Activated T-helper 17 cell treated with anti-CD3 and anti-CD28 coated beads, Interleukin-2, amount 50 U/mL, for 72 hours (primary cell): ENCODE results near the gene MDM4. TPM values are rescaled to one million over a fixed set of nuclear protein-coding genes. Genes with fewer than 3 reads are reported as not detected.
A peak's percentile ranks its signal among the peaks of the same experiment; 100 is the strongest.
"Not testable (repeated sequence)": the region's sequence is repeated elsewhere in the genome, so short reads cannot be mapped to it uniquely, and the experiment has no call there.

Experiments
- ATAC-seq: fragments of 150-1000 bp; cut with Tn5 transposase; replicated peaks from 2 replicates; pipeline ENCODE4 v1.10.0; 2021; ENCODE audit warnings: mild to moderate bottlenecking, moderate library complexity
- H3K27ac Mint-ChIP-seq: one replicate; pipeline ENCODE4 v1.8.0; 2022; ENCODE audit warnings: mixed read lengths
- H3K27me3 Mint-ChIP-seq: one replicate; pipeline ENCODE4 v1.8.0; 2022; ENCODE audit warnings: mixed read lengths
- H3K36me3 Mint-ChIP-seq: one replicate; pipeline ENCODE4 v1.8.0; 2022; ENCODE audit warnings: low read depth, mild to moderate bottlenecking, mixed read lengths
- H3K4me1 Mint-ChIP-seq: one replicate; pipeline ENCODE4 v1.8.0; 2022; ENCODE audit warnings: mixed read lengths
- H3K4me3 Mint-ChIP-seq: one replicate; pipeline ENCODE4 v1.8.0; 2022; ENCODE audit warnings: mild to moderate bottlenecking, mixed read lengths
- H3K9me3 Mint-ChIP-seq: one replicate; pipeline ENCODE4 v1.8.0; 2022; ENCODE audit warnings: mixed read lengths
- total RNA-seq, 2 donors: library from RNA; stranded (reverse); gene quantifications; one replicate each; pipeline ENCODE4 v1.2.3, GENCODE V29; 2022

MDM4 gene
- total RNA-seq, 2 donors from 2014 or later: 71.3 to 130 TPM

DNA sequence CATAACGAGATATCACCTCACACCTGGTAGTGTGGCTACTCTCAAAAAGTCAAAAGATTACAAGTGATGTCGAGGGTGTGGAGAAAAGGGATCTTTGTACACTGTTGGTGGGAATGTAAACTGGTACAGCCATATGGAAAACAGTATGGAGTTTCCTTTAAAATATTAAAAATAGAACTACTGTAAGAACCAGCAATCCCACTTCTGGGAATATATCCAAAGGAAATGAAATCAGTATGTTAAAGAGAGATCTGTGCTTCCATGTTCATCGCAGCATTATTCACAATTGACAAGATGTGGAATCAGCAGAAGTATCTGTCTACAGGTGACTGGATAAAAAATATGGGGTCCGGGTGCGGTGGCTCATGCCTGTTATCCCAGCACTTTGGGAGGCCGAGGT, 14.0 kb upstream of the MDM4 start:
- ATAC-seq: no peak
- no peaks in the 10 kb centered on the region for H3K27me3 Mint-ChIP-seq
- no peak overlapping the region for H3K4me3 Mint-ChIP-seq
- H3K4me1 Mint-ChIP-seq: peaks cover 21% of the 10 kb centered on the region
- H3K9me3 Mint-ChIP-seq: no peaks in the 10 kb centered on the region
- peaks cover 15% of the 10 kb centered on the region for H3K36me3 Mint-ChIP-seq
- no peak overlapping the region for H3K27ac Mint-ChIP-seq

DNA sequence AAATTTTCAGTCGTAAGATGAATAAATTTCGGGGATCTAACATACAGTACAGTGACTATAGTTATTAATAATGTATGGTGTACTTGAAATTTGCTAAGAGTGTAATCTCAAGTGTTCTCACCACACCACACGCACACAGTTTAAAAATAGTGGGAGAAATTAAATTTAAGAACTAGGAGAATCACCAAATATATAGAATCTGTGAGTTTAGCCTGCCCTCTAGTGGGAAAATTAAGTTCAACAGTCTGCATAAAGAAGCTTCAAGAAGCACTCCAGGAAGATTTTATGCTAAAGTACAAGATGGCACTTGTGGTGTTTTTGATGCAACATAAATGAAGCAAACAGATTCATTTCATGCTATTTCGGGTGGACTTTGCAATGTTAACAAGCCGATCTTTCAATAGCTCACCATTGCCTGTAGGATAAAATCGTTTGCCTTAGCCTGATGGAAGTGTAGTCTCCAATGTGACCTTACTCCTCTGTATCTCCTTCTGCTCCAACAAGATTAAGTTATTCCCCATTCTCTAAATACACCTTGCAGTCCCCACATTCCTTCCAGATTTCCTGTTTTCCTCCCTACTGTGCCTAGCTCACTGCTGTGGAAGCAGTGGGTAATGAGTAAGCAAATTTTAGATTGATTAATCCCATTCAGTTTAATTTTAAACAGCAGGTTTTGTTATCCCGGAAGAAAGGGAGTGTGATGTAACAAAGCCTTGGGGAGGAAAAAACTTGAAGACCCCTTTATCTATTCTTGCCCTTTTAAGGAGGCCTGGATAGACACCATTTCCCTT, 12.9 kb upstream of the MDM4 start:
- Mint-ChIP-seq H3K36me3 (peaks cover 20% of the 10 kb centered on the region), H3K27me3 (no peaks in the 10 kb centered on the region), H3K9me3 (no peaks in the 10 kb centered on the region), H3K4me1 (peaks cover 21% of the 10 kb centered on the region), H3K4me3 (peak overlapping the region; percentile 31), H3K27ac (no peak overlapping the region)
- ATAC-seq: no peak

DNA sequence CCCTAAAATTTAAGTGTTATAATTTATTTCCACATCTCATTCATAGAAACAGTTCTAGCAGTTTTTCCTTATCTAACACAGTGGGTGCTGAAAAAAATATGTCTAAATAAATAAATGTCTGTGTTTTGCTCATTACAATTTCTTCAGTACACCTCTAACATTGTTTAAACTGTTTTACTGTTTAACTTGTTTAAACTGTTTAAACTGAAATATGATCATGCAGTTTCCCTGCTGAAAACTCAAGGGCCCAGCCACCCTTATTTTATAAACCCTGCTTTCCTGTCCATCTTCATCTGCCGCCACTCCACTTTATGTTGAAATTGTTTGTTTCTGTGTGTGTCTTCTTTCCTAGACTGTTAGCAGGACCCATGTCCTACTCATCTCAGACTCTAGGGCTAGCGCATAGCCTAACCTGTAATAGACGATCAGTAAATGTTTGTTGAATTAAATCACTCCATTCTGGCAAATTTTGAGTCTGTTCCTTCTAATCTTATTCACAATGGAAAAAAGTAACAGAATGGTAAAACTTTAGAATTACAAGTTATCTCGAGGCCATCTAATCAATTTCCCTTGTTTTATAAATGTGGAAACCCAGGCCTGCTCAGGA, 12.2 kb upstream of the MDM4 start:
- Mint-ChIP-seq H3K27me3 (no peaks in the 10 kb centered on the region), H3K9me3 (no peaks in the 10 kb centered on the region), H3K36me3 (peaks cover 20% of the 10 kb centered on the region), H3K27ac (no peak overlapping the region), H3K4me1 (peaks cover 21% of the 10 kb centered on the region), H3K4me3 (peak overlapping the region; percentile 31)
- no peak for ATAC-seq

DNA sequence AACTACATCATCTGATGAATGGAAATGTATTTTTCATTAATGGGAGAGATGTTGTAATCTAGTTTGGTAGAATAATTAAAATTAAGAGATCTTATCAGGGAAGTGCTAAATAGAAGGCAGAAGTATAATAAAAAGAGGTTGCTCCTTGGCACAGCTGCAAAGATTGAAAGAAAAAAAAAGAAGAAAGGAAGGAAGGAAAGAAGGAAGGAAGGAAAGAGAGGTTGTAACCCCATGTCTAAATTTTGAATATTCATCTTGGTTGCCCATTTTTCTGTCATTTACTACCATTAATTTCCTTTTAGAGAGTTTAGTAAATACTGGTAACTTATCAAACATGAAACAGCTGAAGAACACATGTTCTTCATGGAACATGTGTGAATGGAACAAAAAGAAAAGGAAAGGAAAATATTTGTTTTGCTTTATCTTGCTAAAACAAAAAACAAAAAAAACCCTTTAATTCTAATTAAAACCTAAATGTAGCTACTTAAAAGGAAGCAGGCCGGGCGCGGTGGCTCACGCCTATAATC, 10.5 kb upstream of the MDM4 start:
- no peak for ATAC-seq
- H3K27me3 Mint-ChIP-seq: no peaks in the 10 kb centered on the region
- peaks cover 21% of the 10 kb centered on the region for H3K4me1 Mint-ChIP-seq
- H3K9me3 Mint-ChIP-seq: no peaks in the 10 kb centered on the region
- peaks cover 20% of the 10 kb centered on the region for H3K36me3 Mint-ChIP-seq
- peak overlapping the region; percentile 96 for H3K4me3 Mint-ChIP-seq
- peak overlapping the region; percentile 100 for H3K27ac Mint-ChIP-seq

DNA sequence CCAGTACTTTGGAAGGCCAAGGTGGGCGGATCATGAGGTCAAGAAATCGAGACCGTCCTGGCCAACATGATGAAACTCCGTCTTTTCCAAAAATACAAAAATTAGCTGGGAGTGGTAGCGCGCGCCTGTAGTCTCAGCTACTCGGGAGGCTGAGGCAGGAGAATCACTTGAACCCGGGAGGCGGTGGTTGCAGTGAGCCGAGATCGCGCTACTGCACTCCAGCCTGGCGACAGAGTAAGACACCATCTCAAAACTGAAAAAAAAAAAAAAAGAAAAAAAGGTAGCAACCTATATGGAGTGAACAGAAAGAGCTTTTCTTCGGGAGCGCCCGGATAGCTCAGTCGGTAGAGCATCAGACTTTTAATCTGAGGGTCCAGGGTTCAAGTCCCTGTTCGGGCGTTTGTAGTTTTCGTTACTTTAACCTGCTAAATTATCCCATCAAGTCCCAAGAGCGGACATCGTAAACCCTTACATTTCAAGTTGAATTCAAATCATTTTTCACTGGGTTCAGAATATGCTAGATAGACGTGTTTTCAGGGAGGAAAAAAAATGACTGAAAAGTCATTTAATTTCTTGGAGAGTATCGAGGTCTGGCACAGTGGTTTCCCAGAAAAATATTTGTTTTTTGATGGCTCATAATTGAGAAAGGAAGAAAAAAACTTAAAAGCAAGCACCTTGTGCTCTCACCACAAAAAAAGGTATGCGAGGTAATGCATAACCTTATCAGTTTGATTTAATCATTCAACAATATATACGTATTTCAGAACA, 9.8 kb upstream of the MDM4 start:
- Mint-ChIP-seq H3K36me3 (peaks cover 20% of the 10 kb centered on the region), H3K9me3 (no peaks in the 10 kb centered on the region), H3K27ac (peak overlapping the region; percentile 100), H3K4me3 (peak overlapping the region; percentile 96), H3K4me1 (peaks cover 25% of the 10 kb centered on the region), H3K27me3 (no peaks in the 10 kb centered on the region)
- ATAC-seq: peak; percentile 87

DNA sequence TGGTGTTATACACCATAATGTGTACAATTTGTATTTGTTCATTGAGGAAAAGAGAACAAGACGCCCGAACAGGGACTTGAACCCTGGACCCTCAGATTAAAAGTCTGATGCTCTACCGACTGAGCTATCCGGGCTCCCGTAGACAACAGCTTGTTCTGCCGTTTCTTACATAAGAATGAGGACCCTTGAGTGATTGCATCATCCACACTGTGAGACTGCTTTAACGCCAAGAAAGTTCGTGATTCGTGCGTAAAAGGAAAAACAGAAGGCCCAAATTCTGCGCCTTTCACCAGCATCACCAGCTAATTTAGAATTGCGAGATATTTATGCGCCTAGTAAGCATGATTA, 9.3 kb upstream of the MDM4 start:
- Mint-ChIP-seq H3K27ac (peak overlapping the region; percentile 100), H3K36me3 (peaks cover 20% of the 10 kb centered on the region), H3K4me1 (peaks cover 26% of the 10 kb centered on the region), H3K9me3 (no peaks in the 10 kb centered on the region), H3K4me3 (peak overlapping the region; percentile 96), H3K27me3 (no peaks in the 10 kb centered on the region)
- peak; percentile 68 for ATAC-seq

DNA sequence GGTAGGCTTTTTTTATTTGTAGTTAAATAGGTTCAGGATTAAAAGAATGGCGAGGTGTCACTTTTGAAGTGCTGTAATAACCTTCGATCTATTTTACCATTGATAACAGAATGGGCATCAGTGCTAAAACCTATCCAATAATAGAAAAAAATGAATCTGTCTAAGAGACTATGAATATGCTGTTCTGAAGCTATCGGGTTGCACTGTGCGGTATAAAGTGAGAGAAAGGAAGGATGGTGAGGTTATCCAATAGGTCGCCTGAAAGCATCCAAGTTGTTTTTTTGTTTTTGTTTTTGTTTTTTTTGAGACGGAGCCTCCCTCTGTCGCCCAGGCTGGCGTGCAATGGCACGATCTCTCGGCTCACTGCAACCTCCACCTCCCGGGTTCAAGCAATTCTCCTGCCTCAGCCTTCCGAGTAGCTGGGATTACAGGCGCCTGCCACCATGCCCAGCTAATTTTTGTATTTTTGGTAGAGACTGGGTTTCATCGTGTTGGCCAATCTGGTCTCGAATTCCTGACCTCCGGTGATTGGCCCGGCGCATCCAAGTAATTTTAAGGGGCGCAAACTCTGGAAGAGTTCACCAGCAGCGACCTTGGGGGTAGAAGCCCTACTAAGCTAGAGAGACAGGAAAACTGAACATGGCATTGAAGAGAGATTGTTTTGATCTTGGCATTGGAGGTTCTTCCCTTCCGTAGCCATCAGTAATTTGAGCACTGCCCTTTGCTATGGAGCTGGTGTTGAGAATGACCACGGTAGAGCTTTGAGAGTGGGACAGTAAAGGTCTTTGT, 8.7 kb upstream of the MDM4 start:
- H3K27me3 Mint-ChIP-seq: no peaks in the 10 kb centered on the region
- H3K36me3 Mint-ChIP-seq: peaks cover 20% of the 10 kb centered on the region
- H3K9me3 Mint-ChIP-seq: no peaks in the 10 kb centered on the region
- peak; percentile 20 for ATAC-seq
- H3K4me3 Mint-ChIP-seq: peak overlapping the region; percentile 96
- H3K4me1 Mint-ChIP-seq: peaks cover 26% of the 10 kb centered on the region
- H3K27ac Mint-ChIP-seq: peak overlapping the region; percentile 100

DNA sequence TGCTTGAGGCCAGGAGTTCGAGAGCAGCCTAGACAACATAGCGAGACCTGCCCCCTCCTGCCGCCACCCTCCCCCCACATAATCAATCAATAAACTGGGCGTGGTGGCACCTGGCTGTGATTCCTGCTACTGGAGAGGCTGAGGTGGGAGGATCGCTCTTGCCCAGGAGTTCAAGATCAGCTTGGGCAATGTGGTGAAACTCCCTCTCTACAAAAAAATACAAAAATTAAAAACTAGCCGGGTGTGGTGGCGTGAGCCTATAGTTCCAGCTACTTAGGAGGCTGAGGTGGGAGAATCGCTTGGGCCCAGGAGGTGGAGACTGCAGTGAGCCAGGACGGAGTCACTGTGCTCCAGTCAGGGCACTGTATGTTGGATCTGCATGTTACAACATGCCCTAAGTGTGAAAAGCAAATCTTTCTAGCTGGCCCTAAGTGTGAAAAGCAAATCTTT, 7.0 kb upstream of the MDM4 start:
- no peak for ATAC-seq
- peaks cover 23% of the 10 kb centered on the region for H3K4me1 Mint-ChIP-seq
- no peaks in the 10 kb centered on the region for H3K9me3 Mint-ChIP-seq
- no peak overlapping the region for H3K27ac Mint-ChIP-seq
- no peak overlapping the region for H3K4me3 Mint-ChIP-seq
- H3K36me3 Mint-ChIP-seq: peaks cover 20% of the 10 kb centered on the region
- no peaks in the 10 kb centered on the region for H3K27me3 Mint-ChIP-seq

DNA sequence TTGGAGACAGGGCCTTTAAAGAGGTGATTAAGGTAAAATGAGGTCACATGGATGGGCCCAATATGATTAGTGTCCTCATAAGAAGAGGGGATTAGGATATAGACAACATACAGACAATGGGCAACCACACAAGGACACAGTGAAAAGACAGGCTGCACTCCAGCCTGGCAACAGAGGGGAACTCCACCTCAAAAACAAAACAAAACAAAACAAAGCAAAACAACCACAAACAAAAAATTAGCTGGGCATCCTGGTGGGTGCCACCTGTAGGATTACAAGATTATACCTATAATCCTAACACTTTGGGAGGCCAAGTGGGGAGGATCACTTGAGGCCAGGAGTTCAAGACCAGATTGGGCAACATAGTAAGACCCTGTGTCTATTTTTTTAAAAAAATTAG, 4.8 kb upstream of the MDM4 start:
- Mint-ChIP-seq H3K27ac (peak overlapping the region; percentile 50), H3K36me3 (peaks cover 13% of the 10 kb centered on the region), H3K9me3 (no peaks in the 10 kb centered on the region), H3K4me3 (no peak overlapping the region), H3K27me3 (no peaks in the 10 kb centered on the region), H3K4me1 (peaks cover 19% of the 10 kb centered on the region)
- ATAC-seq: no peak

DNA sequence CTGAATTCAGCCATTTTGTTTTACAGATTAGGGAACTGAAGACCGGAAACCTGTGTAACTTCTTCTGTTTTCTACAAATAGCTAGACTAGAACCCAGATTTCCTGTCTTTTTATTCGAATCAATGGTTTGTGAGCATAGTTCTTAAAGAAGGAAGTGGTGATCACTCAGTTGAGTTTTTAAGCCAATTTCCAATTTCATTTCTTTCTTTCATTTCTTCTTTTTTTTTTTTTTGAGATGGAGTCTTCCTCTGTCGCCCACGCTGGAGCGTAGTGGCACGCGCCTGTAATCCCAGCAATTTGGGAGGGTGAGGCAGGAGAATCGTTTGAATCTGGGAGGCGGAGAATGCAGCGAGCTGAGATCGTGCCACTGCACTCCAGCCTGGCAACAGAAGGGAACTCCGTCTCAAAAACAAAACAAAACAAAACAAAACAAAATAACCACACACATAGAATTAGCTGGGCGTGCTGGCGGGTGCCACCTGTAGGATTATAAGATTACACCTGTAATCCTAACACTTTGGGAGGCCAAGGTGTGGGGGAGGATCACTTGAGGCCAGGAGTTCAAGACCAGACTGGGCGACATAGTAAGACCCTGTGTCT, 3.0 kb upstream of the MDM4 start:
- Mint-ChIP-seq H3K9me3 (no peaks in the 10 kb centered on the region), H3K4me3 (peak overlapping the region; percentile 84), H3K27me3 (no peaks in the 10 kb centered on the region), H3K27ac (peak overlapping the region; percentile 96), H3K36me3 (peaks cover 10% of the 10 kb centered on the region), H3K4me1 (peaks cover 12% of the 10 kb centered on the region)
- peak; percentile 5 for ATAC-seq

DNA sequence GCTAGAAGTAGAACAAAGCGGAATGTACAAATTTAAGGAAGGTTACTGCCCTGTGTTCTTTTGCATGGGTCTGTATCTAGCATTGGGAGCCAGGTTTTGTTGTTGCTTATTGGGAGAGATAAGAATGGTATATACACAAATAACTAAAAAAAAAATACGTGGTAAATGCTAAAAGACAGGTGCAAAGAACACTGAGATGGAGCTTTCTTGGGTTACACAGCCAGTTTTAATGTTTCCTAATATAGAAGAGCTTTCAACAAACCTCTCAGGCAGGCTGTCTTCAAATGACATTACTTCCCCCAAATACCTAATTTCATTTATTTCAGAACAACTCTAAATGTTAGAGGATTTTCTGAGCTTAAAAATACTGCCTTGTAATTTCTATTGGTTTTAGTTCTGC, 1.4 kb upstream of the MDM4 start:
- Mint-ChIP-seq H3K9me3 (no peaks in the 10 kb centered on the region), H3K27me3 (no peaks in the 10 kb centered on the region), H3K4me1 (peaks cover 25% of the 10 kb centered on the region), H3K36me3 (peaks cover 24% of the 10 kb centered on the region), H3K4me3 (peak overlapping the region; percentile 84), H3K27ac (no peak overlapping the region)
- no peak for ATAC-seq

DNA sequence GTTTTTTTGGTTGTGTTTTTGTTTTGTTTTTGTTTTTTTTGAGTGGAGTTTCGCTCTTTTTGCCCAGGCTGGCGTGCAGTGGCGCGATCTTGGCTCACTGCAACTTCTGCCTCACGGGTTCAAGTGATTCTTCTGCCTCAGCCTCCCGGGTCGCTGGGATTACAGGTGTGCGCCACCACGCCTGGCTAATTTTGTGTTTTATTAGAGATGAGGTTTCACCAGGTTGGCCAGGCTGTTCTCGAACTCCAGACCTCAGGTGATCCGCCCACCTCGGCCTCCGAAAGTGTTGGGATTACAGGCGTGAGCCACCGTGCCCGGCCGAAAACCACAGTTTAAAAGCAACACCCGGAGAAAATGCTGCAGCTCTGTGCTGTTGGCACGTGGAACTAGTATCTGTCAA, 1.2 kb downstream of the MDM4 start:
- not testable (repeated sequence) for H3K27me3 Mint-ChIP-seq, ATAC-seq, H3K27ac Mint-ChIP-seq, H3K9me3 Mint-ChIP-seq, H3K4me3 Mint-ChIP-seq
- peaks cover 33% of the 10 kb centered on the region for H3K4me1 Mint-ChIP-seq
- peaks cover 46% of the 10 kb centered on the region for H3K36me3 Mint-ChIP-seq

DNA sequence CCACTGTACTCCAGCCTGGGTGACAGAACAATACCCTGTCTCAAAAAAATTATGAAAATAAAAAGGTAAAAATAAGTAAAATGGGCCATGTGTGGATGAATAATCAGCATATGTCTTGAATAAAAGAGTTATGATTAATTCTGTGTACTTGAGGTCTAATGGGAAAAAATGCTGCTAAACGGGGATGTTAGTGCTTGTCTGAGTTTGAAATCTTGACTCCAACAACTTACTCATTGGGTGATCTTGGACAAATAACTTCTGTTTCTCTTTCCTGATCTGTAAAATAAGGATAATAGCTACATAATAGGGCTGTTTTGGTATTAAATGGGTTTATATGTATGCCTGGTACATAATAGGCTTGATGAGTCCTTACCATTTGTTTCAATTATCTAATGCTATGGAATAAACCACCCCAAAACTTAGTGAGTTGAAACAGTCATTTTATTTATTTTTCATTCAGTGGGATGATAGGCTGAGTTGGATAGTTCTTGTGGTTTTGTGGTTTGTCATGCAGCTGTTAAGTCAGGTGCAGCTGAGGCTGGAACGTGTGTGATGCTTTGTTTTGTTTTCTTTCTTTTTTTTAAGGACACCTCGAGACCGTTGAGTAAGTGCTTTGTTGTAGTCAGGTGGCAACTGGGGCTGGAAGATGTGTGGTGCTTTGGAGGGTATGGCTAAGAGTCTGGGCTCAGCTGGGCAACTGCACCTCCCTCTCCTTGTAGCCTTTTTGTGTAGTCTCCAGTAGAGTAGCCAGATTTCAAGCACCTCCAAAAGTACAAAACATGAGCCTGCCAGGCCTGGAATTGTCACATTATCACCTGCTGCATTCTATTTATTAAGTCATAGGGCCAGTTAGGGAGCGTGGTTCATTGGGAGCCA, 4.9 kb downstream of the MDM4 start:
- Mint-ChIP-seq H3K27me3 (no peaks in the 10 kb centered on the region), H3K4me1 (peaks cover 43% of the 10 kb centered on the region), H3K36me3 (peaks cover 79% of the 10 kb centered on the region), H3K4me3 (no peak overlapping the region), H3K9me3 (no peaks in the 10 kb centered on the region), H3K27ac (peak overlapping the region; percentile 42)
- ATAC-seq: peak; percentile 59
